Activated T-cell treated with anti-CD3 and anti-CD28 coated beads, Interleukin-2, amount 50 U/mL, for 1 hour (primary cell): Measurements from ENCODE around the gene SATB1.
"Not testable (repeated sequence)": the region's sequence is repeated elsewhere in the genome, so short reads cannot be mapped to it uniquely, and the experiment has no call there.

Experiments used
- DNase-seq: peaks from one replicate; pipeline ENCODE4 v3.0.0-alpha.2; 2020

SATB1 gene

GRCh38 chr3:18424729-18425640, at the start of gene SATB1:
TSS of gene SATB1 (minus strand) at chr3:18425339. CDS start at chr3:18420967, 4,372 bp downstream.
- DNase-seq, result peak; percentile 74

- no peak for DNase-seq
Measured at GRCh38 chr3:18474202-18474601, 49.1 kb upstream of the SATB1 start.

GRCh38 chr3:18469775-18470174, 44.6 kb upstream of the SATB1 start:
- no peak for DNase-seq

- no peak for DNase-seq
Measured at GRCh38 chr3:18466136-18466535, 41.0 kb upstream of the SATB1 start.

- no peak for DNase-seq
Measured at GRCh38 chr3:18454766-18455165, 29.6 kb upstream of the SATB1 start.

- not testable (repeated sequence) for DNase-seq
Measured at GRCh38 chr3:18449618-18450017, 24.5 kb upstream of the SATB1 start.

- DNase-seq, result no peak
Measured at GRCh38 chr3:18447720-18448119, 22.6 kb upstream of the SATB1 start.

- DNase-seq, result no peak
Measured at GRCh38 chr3:18446149-18446825, 21.1 kb upstream of the SATB1 start.

- DNase-seq, result peak; percentile 79
Measured at GRCh38 chr3:18445401-18446148, 20.4 kb upstream of the SATB1 start.

- DNase-seq, result peak; percentile 85
Measured at GRCh38 chr3:18444595-18445400, 19.7 kb upstream of the SATB1 start.

GRCh38 chr3:18443665-18444594, 18.8 kb upstream of the SATB1 start:
- DNase-seq, result peak; percentile 47

- DNase-seq, result no peak
Measured at GRCh38 chr3:18442756-18443664, 17.9 kb upstream of the SATB1 start.

GRCh38 chr3:18441551-18441950, 16.4 kb upstream of the SATB1 start:
- DNase-seq, result no peak

- DNase-seq, result no peak
Measured at GRCh38 chr3:18440066-18440722, 15.1 kb upstream of the SATB1 start.

- DNase-seq, result no peak
Measured at GRCh38 chr3:18439281-18439680, 14.1 kb upstream of the SATB1 start.

- DNase-seq, result peak; percentile 65
Measured at GRCh38 chr3:18438586-18438985, 13.4 kb upstream of the SATB1 start.

GRCh38 chr3:18436213-18436612, 11.1 kb upstream of the SATB1 start:
- DNase-seq, result no peak

- DNase-seq, result no peak
Measured at GRCh38 chr3:18434711-18435110, 9.6 kb upstream of the SATB1 start.

GRCh38 chr3:18432752-18433151, 7.6 kb upstream of the SATB1 start:
- no peak for DNase-seq

- DNase-seq, result no peak
Measured at GRCh38 chr3:18431266-18431665, 6.1 kb upstream of the SATB1 start.
